H1 (cell line): ENCODE data around the gene IL18RAP. TPM values are rescaled to one million over a fixed set of nuclear protein-coding genes. Genes with fewer than 3 reads are reported as not detected.

Experiments used
- CTCF ChIA-PET: fragments of 300-600 bp; sonication (Branson Sonifier 250); formaldehyde crosslinking; loops from one replicate; lab custom pipeline; 2021; ENCODE audit not compliant: partially characterized antibody; lab: Charles Lee
- POLR2A ChIA-PET: fragments of 300-600 bp; sonication (Branson Sonifier 250); formaldehyde crosslinking; loops from one replicate; lab custom pipeline; 2021; ENCODE audit warnings: inconsistent platforms; ENCODE audit not compliant: partially characterized antibody; lab: Charles Lee
- DNase-seq, 2 experiments: peaks; one replicate each; pipeline versions ENCODE4 v3.0.0 to v3.0.0-alpha.2; 2010 to 2022; ENCODE audit warnings: low spot score in 2 of 2, low read depth in 1 of 2, mixed read lengths in 1 of 2
- FAIRE-seq: peaks from 2 replicates; lab custom pipeline; 2011; peaks lifted over from hg19 to GRCh38; lab: Jason Lieb, UNC
- H2AFZ ChIP-seq: 2 replicates; pipeline ENCODE4 v1.8.1; 2012; ENCODE audit warnings: low read length, inconsistent platforms
- H2AK5ac ChIP-seq: 2 replicates; pipeline ENCODE4 v1.6.1; 2013; ENCODE audit warnings: low read depth, low read length
- H2BK120ac ChIP-seq: replicated peaks from 2 replicates; pipeline ENCODE3; 2013; ENCODE audit warnings: low read depth, low read length, inconsistent platforms
- H2BK12ac ChIP-seq: 2 replicates; pipeline ENCODE4 v1.6.1; 2013; ENCODE audit warnings: low read depth, low read length
- H2BK15ac ChIP-seq: 2 replicates; pipeline ENCODE4 v1.6.1; 2013; ENCODE audit warnings: low read length
- H2BK20ac ChIP-seq: 2 replicates; pipeline ENCODE4 v1.6.1; 2013; ENCODE audit warnings: low read length
- H2BK5ac ChIP-seq: 2 replicates; pipeline ENCODE4 v1.6.1; 2013; ENCODE audit warnings: low read depth, low read length
- H3K14ac ChIP-seq: 2 replicates; pipeline ENCODE4 v1.6.1; 2013; ENCODE audit warnings: inconsistent platforms; ENCODE audit not compliant: insufficient read length
- H3K18ac ChIP-seq: 2 replicates; pipeline ENCODE4 v1.6.1; 2013; ENCODE audit warnings: low read length; ENCODE audit errors: extremely low read depth
- H3K23ac ChIP-seq: 2 replicates; pipeline ENCODE4 v1.6.1; 2013; ENCODE audit warnings: inconsistent platforms; ENCODE audit not compliant: insufficient read length
- H3K23me2 ChIP-seq: 2 replicates; pipeline ENCODE4 v1.6.1; 2013; ENCODE audit warnings: low read depth, low read length
- H3K27ac ChIP-seq: 2 replicates; pipeline ENCODE4 v1.6.1; 2011; ENCODE audit warnings: low read depth, low read length, inconsistent platforms
- H3K27me3 ChIP-seq, 4 experiments: replicated peaks in 1 of 4; 1 replicate in 1 of 4; 2 replicates in 3 of 4; pipeline versions ENCODE4 v1.6.1 to v1.8.1; 2011 to 2013; ENCODE audit warnings: low read length in 3 of 4, mild to moderate bottlenecking in 3 of 4, inconsistent platforms in 2 of 4, mixed read lengths in 2 of 4, moderate library complexity in 1 of 4; ENCODE audit not compliant: control insufficient read depth in 3 of 4, insufficient read depth in 3 of 4; ENCODE audit errors: extremely low read depth in 1 of 4
- H3K36me3 ChIP-seq, 4 experiments: 2 replicates each; pipeline versions ENCODE4 v1.6.1 to v1.8.1; 2011 to 2013; ENCODE audit warnings: mild to moderate bottlenecking in 4 of 4, low read length in 3 of 4, moderate library complexity in 2 of 4, control low read depth in 1 of 4, inconsistent platforms in 1 of 4; ENCODE audit not compliant: insufficient read depth in 4 of 4, control insufficient read depth in 2 of 4
- H3K4ac ChIP-seq: replicated peaks from 2 replicates; pipeline ENCODE3; 2013; ENCODE audit warnings: low read length, low read depth, mixed read lengths, inconsistent platforms; ENCODE audit not compliant: insufficient read length
- H3K4me1 ChIP-seq, 4 experiments: replicated peaks in 1 of 4; 1 replicate in 1 of 4; 2 replicates in 3 of 4; pipeline versions ENCODE4 v1.6.1 to v1.8.1; 2011 to 2013; ENCODE audit warnings: low read length in 3 of 4, inconsistent platforms in 2 of 4, mixed read lengths in 1 of 4; ENCODE audit not compliant: insufficient read depth in 4 of 4, control insufficient read depth in 3 of 4
- H3K4me2 ChIP-seq, 2 experiments: 2 replicates each; pipeline versions ENCODE4 v1.6.1 to v1.8.1; 2011 to 2013; ENCODE audit warnings: low read depth in 2 of 2, low read length in 2 of 2, control low read depth in 1 of 2, inconsistent platforms in 1 of 2, mild to moderate bottlenecking in 1 of 2; ENCODE audit not compliant: insufficient read depth in 1 of 2
- H3K4me3 ChIP-seq, 4 experiments: fragments of 200-600, 300-600 bp in 1 of 4; sonication (generic), shearing (Covaris generic), sonication (Bioruptor Twin) in 1 of 4; 2 replicates each; pipeline versions ENCODE4 v1.5.1 to v1.8.1; 2011 to 2016; ENCODE audit warnings: low read length in 4 of 4, low read depth in 3 of 4, control low read depth in 2 of 4, inconsistent platforms in 2 of 4, mild to moderate bottlenecking in 2 of 4, mixed read lengths in 1 of 4, moderate library complexity in 1 of 4; ENCODE audit not compliant: insufficient read depth in 2 of 4; ENCODE audit errors: extremely low read depth in 1 of 4
- H3K56ac ChIP-seq: replicated peaks from 2 replicates; pipeline ENCODE3; 2013; ENCODE audit warnings: low read depth, mild to moderate bottlenecking, mixed read lengths, low read length, inconsistent platforms; ENCODE audit not compliant: insufficient read length
- H3K79me1 ChIP-seq: 2 replicates; pipeline ENCODE4 v1.6.1; 2013; ENCODE audit warnings: low read depth, low read length, control low read depth
- H3K79me2 ChIP-seq, 2 experiments: 2 replicates each; pipeline versions ENCODE4 v1.6.1 to v1.8.1; 2012 to 2013; ENCODE audit warnings: low read length in 2 of 2, mild to moderate bottlenecking in 2 of 2, inconsistent platforms in 1 of 2; ENCODE audit not compliant: insufficient read depth in 2 of 2, control insufficient read depth in 1 of 2
- H3K9ac ChIP-seq, 4 experiments: replicated peaks in 1 of 4; 1 replicate in 1 of 4; 2 replicates in 3 of 4; pipeline versions ENCODE4 v1.6.1 to v1.8.1; 2011 to 2013; ENCODE audit warnings: low read depth in 3 of 4, low read length in 3 of 4, control low read depth in 2 of 4, mild to moderate bottlenecking in 2 of 4, moderate library complexity in 2 of 4, inconsistent platforms in 1 of 4; ENCODE audit errors: extremely low read depth in 1 of 4
- H3K9me3 ChIP-seq, 2 experiments: 2 replicates each; pipeline versions ENCODE4 v1.6.1 to v1.8.1; 2012 to 2013; ENCODE audit warnings: mild to moderate bottlenecking in 2 of 2, moderate library complexity in 2 of 2, control low read depth in 1 of 2, inconsistent platforms in 1 of 2, low read depth in 1 of 2, low read length in 1 of 2, mixed read lengths in 1 of 2; ENCODE audit not compliant: insufficient read depth in 2 of 2
- H4K20me1 ChIP-seq, 2 experiments: replicated peaks in 1 of 2; 2 replicates each; pipeline versions ENCODE3 to v1.8.1; 2011 to 2013; ENCODE audit warnings: inconsistent platforms in 2 of 2, low read length in 2 of 2, mild to moderate bottlenecking in 1 of 2; ENCODE audit not compliant: insufficient read depth in 2 of 2, control insufficient read depth in 1 of 2
- H4K5ac ChIP-seq: 2 replicates; pipeline ENCODE4 v1.6.1; 2013; ENCODE audit warnings: low read length, low read depth, mixed read lengths, inconsistent platforms; ENCODE audit not compliant: insufficient read length
- H4K8ac ChIP-seq: 2 replicates; pipeline ENCODE4 v1.8.0; 2013; ENCODE audit warnings: mild to moderate bottlenecking, moderate library complexity, low read length, inconsistent platforms; ENCODE audit not compliant: insufficient read depth; ENCODE audit errors: extremely low read depth
- H4K91ac ChIP-seq: replicated peaks from 2 replicates; pipeline ENCODE3; 2013; ENCODE audit warnings: low read length, mixed read lengths, inconsistent platforms; ENCODE audit not compliant: insufficient read length
- JUND ChIP-seq: IDR thresholded peaks from 2 replicates; pipeline ENCODE4 v1.6.1; 2011; ENCODE audit warnings: mild to moderate bottlenecking, improper control_type of control experiment, low read length
- WGBS, 2 experiments: shearing (Covaris generic) in 1 of 2; methylation state at CpG; one replicate each; pipeline versions ENCODE4 v1.1.6 to v1.1.7; 2013 to 2015; ENCODE audit warnings: low lambda C conversion rate in 2 of 2, mixed read lengths in 2 of 2, inconsistent platforms in 1 of 2, low coverage in 1 of 2, missing lambda C conversion rate in 1 of 2; ENCODE audit not compliant: insufficient replicate concordance in 2 of 2, insufficient coverage in 1 of 2, insufficient read length in 1 of 2; ENCODE audit errors: extremely low coverage in 1 of 2, missing lambda C conversion rate in 1 of 2; 5-methylcytosine and 5-hydroxymethylcytosine counted together
- polyA plus RNA-seq, 7 experiments: library from polyadenylated mRNA; depleted of rRNA in 3 of 7; stranded (reverse) in 5 of 7; unstranded in 2 of 7; fragments of >200 nt in 5 of 7; fragments of 200-250 nt in 2 of 7; gene quantifications; 1 replicate in 5 of 7; 2 replicates in 1 of 7; 4 replicates in 1 of 7; pipeline versions ENCODE4 v1.2.1 to v1.2.3, GENCODE V29; 2011 to 2013; ENCODE audit warnings: missing spikeins in 2 of 7, mixed read lengths in 2 of 7
- total RNA-seq: library from RNA; stranded (reverse); fragmentation: NEBNext Ultra II Directional; extraction: Animal tissue kit (Norgen Biotek cat#: 25700); gene quantifications from 2 replicates; pipeline ENCODE4 v1.2.1, GENCODE V29; 2021

Gene IL18RAP
- total and polyA plus RNA-seq, 2 of the 8 experiments (the other 6 are each of a cell fraction or from before 2014, with no cell fraction given) = not detected

DNA sequence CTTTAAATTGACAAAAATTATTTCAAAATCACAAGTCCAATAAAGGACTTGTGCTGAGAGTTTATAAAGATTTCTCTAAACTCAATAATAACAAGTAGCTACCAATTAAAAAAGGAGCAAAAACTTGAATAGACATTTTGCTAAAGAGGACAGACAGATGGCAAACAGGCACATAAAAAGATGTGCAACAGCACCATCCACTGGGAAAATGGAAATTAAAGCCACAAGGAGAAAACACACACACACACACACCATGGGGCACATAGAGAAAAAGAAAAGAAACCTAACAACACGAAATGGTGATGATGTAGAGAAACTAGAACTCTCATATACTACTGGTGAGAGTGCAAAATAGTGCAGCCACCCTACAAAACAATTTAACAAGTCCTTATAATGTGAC lies 37.5 kb downstream of the IL18RAP start:
- Histone ChIP-seq H3K18ac (no peak overlapping the region), H2AFZ (no peak overlapping the region), H3K27me3 (no peaks in the 10 kb centered on the region), H3K23me2 (no peaks in the 10 kb centered on the region), H4K8ac (no peak overlapping the region), H4K20me1 (no peaks in the 10 kb centered on the region), H2BK15ac (no peak overlapping the region), H3K36me3 (no peaks in the 10 kb centered on the region; a peak in 1 of 8 replicates), H4K5ac (no peak overlapping the region), H2BK12ac (no peak overlapping the region), H3K23ac (no peak overlapping the region), H3K14ac (no peak overlapping the region), H3K4me2 (no peak overlapping the region), H2BK120ac (no peak overlapping the region), H3K9me3 (no peaks in the 10 kb centered on the region; a peak in 1 of 4 replicates), H3K4ac (no peak overlapping the region), H3K79me2 (no peaks in the 10 kb centered on the region), H3K27ac (no peak overlapping the region), H3K4me1 (no peaks in the 10 kb centered on the region), H3K9ac (no peak overlapping the region), H3K4me3 (no peak overlapping the region), H2BK20ac (no peak overlapping the region), H2AK5ac (no peak overlapping the region), H4K91ac (no peak overlapping the region), H3K56ac (no peak overlapping the region), H2BK5ac (no peak overlapping the region), H3K79me1 (no peaks in the 10 kb centered on the region)
- no peak for TF ChIP-seq JUND
- DNase-seq (no peak), FAIRE-seq (no peak)
- 93% methylated on average over 1 of the region's 1 CpG; no CpG with 5 or more reads in 1 of the 2 experiments for WGBS, 2 experiments
- ChIA-PET POLR2A (no interaction called here), CTCF (interaction anchor here (0.9 to 1.6 kb wide), 6 partner anchors 11 to 135 kb away, joined by 3 to 8 read pairs (median 4); partner anchors contain the start of gene SLC9A4)
